Spleen (tissue), 11 donors: ENCODE results near the gene HINT3. TPM values are rescaled to one million over a fixed set of nuclear protein-coding genes. Genes with fewer than 3 reads are reported as not detected.
A peak's percentile ranks its signal among the peaks of the same experiment; 100 is the strongest.

Experiments used
- DNase-seq: peaks from one replicate; pipeline ENCODE4 v3.0.0-alpha.2; 2020
- H3K27ac ChIP-seq, 8 donors: fragments of 200-600 bp; sonication (generic) in 7 of 8; 1 replicate in 4 of 8; 2 replicates in 4 of 8; pipeline versions ENCODE4 v1.5.0 to v1.8.0; 2016 to 2021; ENCODE audit warnings: inconsistent platforms in 4 of 8, mild to moderate bottlenecking in 4 of 8, moderate library complexity in 1 of 8
- H3K27me3 ChIP-seq, 7 donors: fragments of 200-600 bp; sonication (generic) in 6 of 7; replicated peaks in 1 of 7; 1 replicate in 4 of 7; 2 replicates in 3 of 7; pipeline versions ENCODE4 v1.5.0 to v1.8.0; 2016 to 2021; ENCODE audit warnings: inconsistent platforms in 3 of 7, mild to moderate bottlenecking in 1 of 7
- H3K36me3 ChIP-seq, 6 donors: fragments of 200-600 bp; sonication (generic) in 5 of 6; 1 replicate in 4 of 6; 2 replicates in 2 of 6; pipeline versions ENCODE4 v1.5.0 to v1.8.0; 2016 to 2021; ENCODE audit warnings: inconsistent platforms in 2 of 6
- H3K4me1 ChIP-seq, 6 donors: fragments of 200-600 bp; sonication (generic) in 5 of 6; 1 replicate in 3 of 6; 2 replicates in 3 of 6; pipeline versions ENCODE4 v1.5.0 to v1.8.0; 2016 to 2021; ENCODE audit warnings: inconsistent platforms in 3 of 6
- H3K4me3 ChIP-seq, 8 donors: fragments of 200-600 bp; sonication (generic) in 7 of 8; 1 replicate in 4 of 8; 2 replicates in 4 of 8; pipeline versions ENCODE4 v1.5.0 to v1.8.0; 2016 to 2021; ENCODE audit warnings: inconsistent platforms in 4 of 8, mild to moderate bottlenecking in 4 of 8, moderate library complexity in 2 of 8
- H3K9me3 ChIP-seq, 8 donors: fragments of 200-600 bp; sonication (generic) in 7 of 8; 1 replicate in 4 of 8; 2 replicates in 4 of 8; pipeline versions ENCODE4 v1.5.0 to v1.8.0; 2016 to 2021; ENCODE audit warnings: inconsistent platforms in 4 of 8
- POLR2A ChIP-seq, 3 donors: fragments of 450-650 bp; IDR thresholded peaks; one replicate each; pipeline ENCODE4 v1.5.1; 2017; ENCODE audit warnings: antibody characterized with exemption in 3 of 3, mild to moderate bottlenecking in 1 of 3
- POLR2AphosphoS5 ChIP-seq, 3 donors: sonication (generic); formaldehyde crosslinking; IDR thresholded peaks; one replicate each; pipeline ENCODE4 v1.5.1; 2017; ENCODE audit warnings: antibody characterized with exemption in 3 of 3
- WGBS, 5 donors: extraction: QIAGEN DNeasy Blood & Tissue Kit in 3 of 5; methylation state at CpG; one replicate each; pipeline versions ENCODE4 v1.1.5 to v1.1.7; 2013 to 2018; 5-methylcytosine and 5-hydroxymethylcytosine counted together
- intact Hi-C: fragments of 100-400 bp; cut with DNase I; formaldehyde crosslinking; loops from one replicate; pipeline ENCODE4 v1.15.0; 2023; ENCODE audit warnings: low total_unique reads
- polyA plus RNA-seq, 3 donors: library from polyadenylated mRNA; stranded (reverse); fragments of 200-250 nt; gene quantifications; one replicate each; pipeline ENCODE4 v1.2.1, GENCODE V29; 2013
- total RNA-seq, 7 donors: library from RNA; depleted of rRNA in 3 of 7; stranded (reverse); fragments of >200 nt in 3 of 7; fragmentation: NEBNext Ultra II Directional in 4 of 7; extraction: Animal tissue kit (Norgen Biotek cat#: 25700) in 4 of 7; gene quantifications; one replicate each; pipeline versions ENCODE4 v1.1.0 to v1.2.1, GENCODE V29; 2016 to 2021
- TF ChIP-seq, protein P1 (sequence below), 11 experiments: fragments of 200-600 bp in 7 of 11; fragments of 450-650 bp in 4 of 11; sonication (generic) in 4 of 11; IDR thresholded peaks in 8 of 11; conservative IDR thresholded peaks in 3 of 11; 1 replicate in 7 of 11; 2 replicates in 4 of 11; pipeline versions ENCODE4 v1.4.0 to v1.8.0; 2016 to 2021; ENCODE audit warnings: antibody characterized with exemption in 11 of 11, inconsistent platforms in 4 of 11, mild to moderate bottlenecking in 1 of 11
- donor health status: healthy with polysubstance abuse.
- donor health status: DM: no; HTN: no; CAD: no; lungs with moderate emphysema.
- donor health status: DM: no; HTN: no; CAD: no.
- donor health status: Bipolar disorder and iron deficiency.
- donor health status: healthy.
- donor health status: DM: no; HTN: no; CAD: no.
- donor health status: DM: yes; HTN: yes; CAD: no.

The HINT3 gene
- total and polyA plus RNA-seq, 10 donors = 5.0 to 18.6 (median 14.7) TPM

DNA sequence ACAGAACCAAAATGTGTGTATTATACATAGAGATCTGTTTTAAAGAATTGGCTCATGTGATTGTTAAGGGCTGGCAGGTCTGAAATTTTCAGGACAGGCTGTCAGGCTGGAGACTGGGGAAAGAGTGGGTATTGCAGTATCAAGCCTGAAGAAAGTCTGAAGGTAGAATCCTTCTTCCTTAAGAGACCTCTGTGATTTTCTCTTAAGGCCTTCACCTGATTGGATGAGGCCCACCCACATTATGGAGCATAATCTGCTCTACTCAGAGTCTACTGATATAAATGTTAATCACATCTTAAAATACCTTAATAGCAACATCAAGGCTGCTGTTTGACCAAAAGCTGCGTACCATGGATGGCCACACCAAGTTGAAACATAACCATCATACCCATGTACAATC is 43.4 kb upstream of the HINT3 start:
- Histone ChIP-seq H3K27ac (no peak overlapping the region), H3K36me3 (peaks cover 0 to 69% (median 21%) of the 10 kb centered on the region in 6 donors), H3K4me1 (peaks cover 0 to 22% (median 2%) of the 10 kb centered on the region in 6 donors), H3K27me3 (no peaks in the 10 kb centered on the region), H3K9me3 (no peaks in the 10 kb centered on the region), H3K4me3 (no peak overlapping the region)
- no peak for DNase-seq
- intact Hi-C loops = no loop called here
- WGBS, 5 donors = 96 to 100% (median 100%) methylated on average over 1 of the region's 1 CpG
- TF ChIP-seq, protein P1, sequence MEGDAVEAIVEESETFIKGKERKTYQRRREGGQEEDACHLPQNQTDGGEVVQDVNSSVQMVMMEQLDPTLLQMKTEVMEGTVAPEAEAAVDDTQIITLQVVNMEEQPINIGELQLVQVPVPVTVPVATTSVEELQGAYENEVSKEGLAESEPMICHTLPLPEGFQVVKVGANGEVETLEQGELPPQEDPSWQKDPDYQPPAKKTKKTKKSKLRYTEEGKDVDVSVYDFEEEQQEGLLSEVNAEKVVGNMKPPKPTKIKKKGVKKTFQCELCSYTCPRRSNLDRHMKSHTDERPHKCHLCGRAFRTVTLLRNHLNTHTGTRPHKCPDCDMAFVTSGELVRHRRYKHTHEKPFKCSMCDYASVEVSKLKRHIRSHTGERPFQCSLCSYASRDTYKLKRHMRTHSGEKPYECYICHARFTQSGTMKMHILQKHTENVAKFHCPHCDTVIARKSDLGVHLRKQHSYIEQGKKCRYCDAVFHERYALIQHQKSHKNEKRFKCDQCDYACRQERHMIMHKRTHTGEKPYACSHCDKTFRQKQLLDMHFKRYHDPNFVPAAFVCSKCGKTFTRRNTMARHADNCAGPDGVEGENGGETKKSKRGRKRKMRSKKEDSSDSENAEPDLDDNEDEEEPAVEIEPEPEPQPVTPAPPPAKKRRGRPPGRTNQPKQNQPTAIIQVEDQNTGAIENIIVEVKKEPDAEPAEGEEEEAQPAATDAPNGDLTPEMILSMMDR (IDR thresholded peaks at IDR 0.05 in 8 of 11, conservative IDR thresholded peaks at IDR 0.05 in 3 of 11) = no peak
- TF ChIP-seq POLR2A (IDR thresholded peaks at IDR 0.05) = no peak
- TF ChIP-seq POLR2AphosphoS5 (IDR thresholded peaks at IDR 0.05) = no peak

DNA sequence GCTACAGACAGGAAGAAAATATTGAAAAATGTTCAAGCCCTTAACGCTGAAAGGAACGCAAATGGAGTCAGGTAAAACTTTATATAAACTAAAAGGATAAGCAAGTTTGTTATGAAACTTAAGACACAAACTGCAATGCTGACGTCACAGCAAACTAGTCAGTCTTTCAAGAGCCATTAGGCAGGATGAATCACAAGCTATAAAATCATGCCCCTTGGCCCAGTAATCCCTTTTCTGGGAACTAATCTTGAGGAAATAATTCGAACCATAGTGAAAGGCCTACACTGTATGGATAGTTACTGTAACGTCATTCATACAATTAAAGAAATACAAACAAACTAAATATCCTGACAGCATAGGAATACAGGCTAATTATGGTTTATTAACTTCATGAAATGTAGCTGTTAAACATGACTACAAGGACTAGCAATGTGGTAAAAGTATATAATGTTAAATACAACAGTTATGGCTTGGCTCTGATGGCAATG is 42.7 kb upstream of the HINT3 start:
- H3K4me3 ChIP-seq = no peak overlapping the region
- H3K36me3 ChIP-seq = peaks cover 0 to 67% (median 20%) of the 10 kb centered on the region in 6 donors
- H3K27me3 ChIP-seq = no peaks in the 10 kb centered on the region
- DNase-seq = no peak
- 67 to 81% (median 71%) methylated on average over 5 of the region's 5 CpGs for WGBS, 5 donors
- H3K4me1 ChIP-seq = peaks cover 0 to 29% (median 9%) of the 10 kb centered on the region in 6 donors
- intact Hi-C loops = no loop called here
- TF ChIP-seq, protein P1 (IDR thresholded peaks at IDR 0.05 in 8 of 11, conservative IDR thresholded peaks at IDR 0.05 in 3 of 11) = no peak
- TF ChIP-seq POLR2AphosphoS5 (IDR thresholded peaks at IDR 0.05) (no peak), POLR2A (IDR thresholded peaks at IDR 0.05) (no peak)
- H3K27ac ChIP-seq = peak overlapping the region in 1 of 8 donors; percentile 3
- no peaks in the 10 kb centered on the region for H3K9me3 ChIP-seq

DNA sequence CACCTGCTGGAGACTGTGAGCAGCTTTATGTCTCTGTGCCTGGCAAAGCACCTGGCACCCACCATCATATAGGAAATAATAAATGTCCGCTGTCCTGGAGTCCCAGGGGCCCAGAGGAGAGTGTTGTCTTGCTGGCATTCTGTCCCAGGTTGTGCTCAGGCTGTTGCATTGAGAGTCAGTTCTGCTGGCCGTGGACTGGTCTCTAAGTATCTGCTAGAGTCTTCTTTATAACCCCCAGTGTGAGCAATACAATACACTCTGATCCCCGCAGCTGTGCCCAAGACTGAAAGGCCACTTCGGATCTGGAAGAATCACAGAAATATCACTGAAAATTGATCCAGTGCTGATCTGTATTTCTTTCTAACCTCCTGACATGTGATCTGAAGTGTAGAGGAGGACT is 38.3 kb upstream of the HINT3 start:
- DNase-seq = no peak
- H3K27ac ChIP-seq = peak overlapping the region; percentile 49 to 86 (median 78)
- WGBS, 5 donors = 76 to 87% (median 83%) methylated on average over 4 of the region's 4 CpGs
- H3K4me1 ChIP-seq = peaks cover 3 to 46% (median 27%) of the 10 kb centered on the region in 6 donors
- peaks cover under 1 to 76% (median 44%) of the 10 kb centered on the region in 6 donors for H3K36me3 ChIP-seq
- intact Hi-C loops = no loop called here
- TF ChIP-seq, protein P1 (IDR thresholded peaks at IDR 0.05 in 8 of 11, conservative IDR thresholded peaks at IDR 0.05 in 3 of 11) = no peak
- TF ChIP-seq POLR2AphosphoS5 (IDR thresholded peaks at IDR 0.05) (no peak), POLR2A (IDR thresholded peaks at IDR 0.05) (no peak)
- H3K27me3 ChIP-seq = no peaks in the 10 kb centered on the region
- no peak overlapping the region for H3K4me3 ChIP-seq
- H3K9me3 ChIP-seq = no peaks in the 10 kb centered on the region

DNA sequence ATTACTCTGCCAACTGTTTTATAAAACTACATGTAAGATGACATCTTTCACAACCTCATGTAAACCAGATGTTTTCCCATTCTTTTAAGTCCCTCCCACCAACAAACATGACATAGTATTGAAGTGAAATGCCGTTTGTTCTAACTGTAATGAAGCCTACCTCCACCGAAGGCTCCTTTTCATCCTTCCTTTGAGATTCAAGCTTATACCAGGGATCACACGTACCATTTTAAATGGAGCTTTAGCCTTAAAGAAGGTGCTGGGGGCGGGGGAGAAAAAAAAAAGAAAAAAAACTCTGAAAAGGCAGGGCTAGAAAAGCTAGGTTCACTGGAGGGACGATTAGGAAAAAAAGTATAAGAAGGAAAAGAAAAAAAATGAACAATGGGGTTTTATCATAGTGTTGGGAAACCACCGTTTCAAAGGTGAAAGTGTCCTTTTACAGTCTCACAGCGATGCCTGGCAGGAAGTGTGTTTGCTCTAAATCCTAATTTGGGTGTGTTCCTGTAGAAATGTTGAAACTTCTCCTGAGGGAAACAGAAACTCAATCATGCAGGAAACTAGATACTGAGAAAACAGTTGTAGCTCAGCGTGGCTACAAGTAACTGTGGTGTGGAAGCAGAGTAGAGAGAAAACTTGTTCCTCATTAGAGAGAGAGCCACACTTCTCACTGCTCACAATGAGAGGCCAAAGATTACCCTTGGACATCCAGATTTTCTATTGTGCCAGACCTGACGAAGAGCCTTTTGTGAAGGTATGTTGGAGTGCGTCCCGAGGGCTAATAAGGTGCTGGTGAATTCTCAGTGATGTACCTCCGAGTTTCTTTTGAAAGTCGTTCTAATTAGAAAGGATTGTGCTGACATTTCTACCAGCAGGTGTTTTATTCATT is 37.6 kb upstream of the HINT3 start:
- H3K36me3 ChIP-seq = peaks cover 4 to 76% (median 51%) of the 10 kb centered on the region in 6 donors
- 8 to 19% (median 11%) methylated on average over 13 of the region's 13 CpGs for WGBS, 5 donors
- H3K4me1 ChIP-seq = peaks cover 5 to 53% (median 34%) of the 10 kb centered on the region in 6 donors

More for the DNA sequence above, 37.6 kb upstream of the HINT3 start:
- intact Hi-C loops = no loop called here
- no peak for DNase-seq
- no peaks in the 10 kb centered on the region for H3K27me3 ChIP-seq
- H3K27ac ChIP-seq = peak overlapping the region; percentile 49 to 86 (median 78)
- H3K9me3 ChIP-seq = no peaks in the 10 kb centered on the region
- TF ChIP-seq, protein P1 (IDR thresholded peaks at IDR 0.05 in 8 of 11, conservative IDR thresholded peaks at IDR 0.05 in 3 of 11) = no peak
- TF ChIP-seq POLR2AphosphoS5 (IDR thresholded peaks at IDR 0.05) (peak in 1 of 3 donors; percentile 64), POLR2A (IDR thresholded peaks at IDR 0.05) (peak in 1 of 3 donors; percentile 17)
- H3K4me3 ChIP-seq = peak overlapping the region in 6 of 8 donors; percentile 6 to 57 (median 18)
